PC-3 (cell line): ENCODE data around the gene CAD.
"Not testable (repeated sequence)": the region's sequence is repeated elsewhere in the genome, so short reads cannot be mapped to it uniquely, and the experiment has no call there.

ENCODE experiments used
- EZH2 ChIP-seq: fragments of 300-600 bp; sonication (generic); IDR thresholded peaks from one replicate; pipeline ENCODE4 v1.6.1; 2017; ENCODE audit warnings: antibody characterized with exemption, mild to moderate bottlenecking, low read length; ENCODE audit not compliant: unreplicated experiment
- EZH2phosphoT487 ChIP-seq: fragments of 300-600 bp; sonication (generic); IDR thresholded peaks from 2 replicates; pipeline ENCODE4 v1.6.1; 2018; ENCODE audit warnings: mild to moderate bottlenecking, antibody characterized with exemption, low read length, borderline replicate concordance
- TF ChIP-seq, protein P1 (sequence below): fragments of 300-600 bp; sonication (generic); conservative IDR thresholded peaks from 2 replicates; pipeline ENCODE4 v1.5.1; 2017; ENCODE audit warnings: antibody characterized with exemption, low read depth, mild to moderate bottlenecking, low read length

GRCh38 chr2:27268296-27268695, 51.1 kb downstream of the CAD start:
- TF ChIP-seq, protein P1, sequence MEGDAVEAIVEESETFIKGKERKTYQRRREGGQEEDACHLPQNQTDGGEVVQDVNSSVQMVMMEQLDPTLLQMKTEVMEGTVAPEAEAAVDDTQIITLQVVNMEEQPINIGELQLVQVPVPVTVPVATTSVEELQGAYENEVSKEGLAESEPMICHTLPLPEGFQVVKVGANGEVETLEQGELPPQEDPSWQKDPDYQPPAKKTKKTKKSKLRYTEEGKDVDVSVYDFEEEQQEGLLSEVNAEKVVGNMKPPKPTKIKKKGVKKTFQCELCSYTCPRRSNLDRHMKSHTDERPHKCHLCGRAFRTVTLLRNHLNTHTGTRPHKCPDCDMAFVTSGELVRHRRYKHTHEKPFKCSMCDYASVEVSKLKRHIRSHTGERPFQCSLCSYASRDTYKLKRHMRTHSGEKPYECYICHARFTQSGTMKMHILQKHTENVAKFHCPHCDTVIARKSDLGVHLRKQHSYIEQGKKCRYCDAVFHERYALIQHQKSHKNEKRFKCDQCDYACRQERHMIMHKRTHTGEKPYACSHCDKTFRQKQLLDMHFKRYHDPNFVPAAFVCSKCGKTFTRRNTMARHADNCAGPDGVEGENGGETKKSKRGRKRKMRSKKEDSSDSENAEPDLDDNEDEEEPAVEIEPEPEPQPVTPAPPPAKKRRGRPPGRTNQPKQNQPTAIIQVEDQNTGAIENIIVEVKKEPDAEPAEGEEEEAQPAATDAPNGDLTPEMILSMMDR, result not testable (repeated sequence)
- not testable (repeated sequence) for TF ChIP-seq EZH2, EZH2phosphoT487
